GM12892 (cell line): Measurements from ENCODE around the gene BRSK2.

Source experiments
- DNase-seq: peaks from one replicate; pipeline ENCODE4 v3.0.0; 2011; ENCODE audit not compliant: insufficient read length
- FAIRE-seq: peaks from 2 replicates; lab custom pipeline; 2011; peaks lifted over from hg19 to GRCh38; lab: Jason Lieb, UNC
- POLR2A ChIP-seq: IDR thresholded peaks from 2 replicates; pipeline ENCODE4 v1.6.1; 2011; ENCODE audit warnings: low read depth, low read length, control low read depth
- POLR2AphosphoS5 ChIP-seq: IDR thresholded peaks from 2 replicates; pipeline ENCODE4 v1.6.1; 2011; ENCODE audit warnings: low read depth, low read length, control low read depth
- TAF1 ChIP-seq: IDR thresholded peaks from 2 replicates; pipeline ENCODE4 v1.6.1; 2011; ENCODE audit warnings: low read depth, mild to moderate bottlenecking, control low read depth, low read length, borderline replicate concordance

BRSK2 gene

GRCh38 chr11:1382831-1383607, 6.7 kb upstream of the BRSK2 start:
- TF ChIP-seq POLR2AphosphoS5 (no peak), POLR2A (no peak), TAF1 (no peak)
- FAIRE-seq (peak; percentile 85), DNase-seq (peak; percentile 82)

GRCh38 chr11:1384199-1384970, 5.3 kb upstream of the BRSK2 start:
- FAIRE-seq = peak; percentile 46

GRCh38 chr11:1387521-1387920, 2.2 kb upstream of the BRSK2 start:
- DNase-seq = no peak
- TF ChIP-seq TAF1 (no peak), POLR2AphosphoS5 (no peak), POLR2A (no peak)
- FAIRE-seq = no peak

More at GRCh38 chr11:1384199-1384970, 5.3 kb upstream of the BRSK2 start:
- TF ChIP-seq TAF1 (no peak), POLR2AphosphoS5 (no peak), POLR2A (no peak)
- DNase-seq = no peak

- DNase-seq = no peak
- no peak for FAIRE-seq
- TF ChIP-seq POLR2AphosphoS5 (no peak), POLR2A (no peak), TAF1 (no peak)
These were observed 1.6 kb upstream of the BRSK2 start for GRCh38 chr11:1387961-1388762.

GRCh38 chr11:1388763-1389102, 1.0 kb upstream of the BRSK2 start:
- no peak for DNase-seq

GRCh38 chr11:1389103-1389931, 417 bp upstream of the BRSK2 start:
- DNase-seq (peak; percentile 80), FAIRE-seq (peak; percentile 96)
- no peak for TF ChIP-seq TAF1

More at GRCh38 chr11:1388763-1389102, 1.0 kb upstream of the BRSK2 start:
- TF ChIP-seq POLR2A (no peak), TAF1 (no peak), POLR2AphosphoS5 (no peak)
- no peak for FAIRE-seq

- FAIRE-seq (no peak), DNase-seq (no peak)
- no peak for TF ChIP-seq POLR2A
- TF ChIP-seq TAF1 = no peak
- TF ChIP-seq POLR2AphosphoS5 = no peak
These were observed 933 bp downstream of the BRSK2 start for GRCh38 chr11:1390569-1391164.

- FAIRE-seq = no peak
- TF ChIP-seq POLR2A (no peak), TAF1 (no peak), POLR2AphosphoS5 (no peak)
- no peak for DNase-seq
These were observed 1.7 kb downstream of the BRSK2 start for GRCh38 chr11:1391165-1392075.

- FAIRE-seq = no peak
- no peak for DNase-seq
- TF ChIP-seq POLR2AphosphoS5 (no peak), POLR2A (no peak), TAF1 (no peak)
These were observed 2.4 kb downstream of the BRSK2 start for GRCh38 chr11:1392111-1392510.

GRCh38 chr11:1392561-1392960, 2.8 kb downstream of the BRSK2 start:
- no peak for DNase-seq
- FAIRE-seq = no peak
- TF ChIP-seq POLR2AphosphoS5 (no peak), TAF1 (no peak), POLR2A (no peak)
